Caco-2 (cell line): ENCODE results near the gene PLCXD1. TPM values are rescaled to one million over a fixed set of nuclear protein-coding genes. Genes with fewer than 3 reads are reported as not detected.

Experiments
- BruUV-seq: library from RNA; stranded (reverse); fragments of 400-500 nt; replicated peaks from 2 replicates; lab custom pipeline; 2021; lab: Mats Ljungman, UMichigan
- CTCF ChIA-PET: fragments of 300-600 bp; sonication (Branson Sonifier 250); formaldehyde crosslinking; loops from one replicate; lab custom pipeline; 2022; ENCODE audit warnings: antibody characterized with exemption; lab: Charles Lee
- POLR2A ChIA-PET: fragments of 300-600 bp; sonication (Branson Sonifier 250); formaldehyde crosslinking; loops from one replicate; lab custom pipeline; 2022; ENCODE audit warnings: antibody characterized with exemption; lab: Charles Lee
- DNase-seq, 2 experiments: peaks; one replicate each; pipeline versions ENCODE4 v3.0.0 to v3.0.0-alpha.2; 2020 to 2022
- H3K27me3 ChIP-seq: replicated peaks from 2 replicates; pipeline ENCODE4 v1.6.0; 2011; ENCODE audit warnings: low read length; ENCODE audit not compliant: control insufficient read depth, insufficient read depth
- H3K36me3 ChIP-seq: 2 replicates; pipeline ENCODE4 v1.5.1; 2011; ENCODE audit warnings: low read length; ENCODE audit not compliant: control insufficient read depth, insufficient read depth
- H3K4me1 ChIP-seq: fragments of 250-450 bp; sonication (Bioruptor Pico); 2 replicates; pipeline ENCODE4 v1.5.1; 2020; ENCODE audit warnings: mild to moderate bottlenecking
- H3K4me3 ChIP-seq: 2 replicates; pipeline ENCODE4 v1.5.1; 2011; ENCODE audit warnings: low read depth, mild to moderate bottlenecking, control low read depth, low read length
- H3K9me3 ChIP-seq: fragments of 250-450 bp; sonication (Bioruptor Pico); 2 replicates; pipeline ENCODE4 v1.5.1; 2020; ENCODE audit warnings: mild to moderate bottlenecking, moderate library complexity
- H3K27ac Mint-ChIP-seq: one replicate; pipeline ENCODE4 v1.8.0; 2022; ENCODE audit warnings: mixed read lengths; ENCODE audit not compliant: unreplicated experiment
- H3K27me3 Mint-ChIP-seq: one replicate; pipeline ENCODE4 v1.8.0; 2022; ENCODE audit warnings: mixed read lengths; ENCODE audit not compliant: insufficient read depth, unreplicated experiment
- H3K36me3 Mint-ChIP-seq: one replicate; pipeline ENCODE4 v1.8.0; 2022; ENCODE audit warnings: mild to moderate bottlenecking, mixed read lengths; ENCODE audit not compliant: insufficient read depth, unreplicated experiment
- H3K4me1 Mint-ChIP-seq: one replicate; pipeline ENCODE4 v1.8.0; 2022; ENCODE audit warnings: low read depth, mixed read lengths; ENCODE audit not compliant: unreplicated experiment
- H3K4me3 Mint-ChIP-seq: one replicate; pipeline ENCODE4 v1.8.0; 2022; ENCODE audit warnings: mild to moderate bottlenecking, moderate library complexity, mixed read lengths; ENCODE audit not compliant: unreplicated experiment
- H3K9me3 Mint-ChIP-seq: one replicate; pipeline ENCODE4 v1.8.0; 2022; ENCODE audit warnings: mixed read lengths; ENCODE audit not compliant: unreplicated experiment
- intact Hi-C: fragments of 100-400 bp; cut with micrococcal nuclease; formaldehyde crosslinking; loops from one replicate; pipeline ENCODE4 v1.10.0; 2022; ENCODE audit not compliant: unreplicated experiment
- total RNA-seq: library from RNA; stranded (reverse); gene quantifications from 2 replicates; pipeline ENCODE4 v1.2.3, GENCODE V29; 2022
- TF ChIP-seq, protein P1 (sequence below), 2 experiments: fragments of 200-600 bp in 1 of 2; IDR thresholded peaks; 1 replicate in 1 of 2; 2 replicates in 1 of 2; pipeline versions ENCODE4 v1.5.1 to v1.8.0; 2011 to 2022; ENCODE audit warnings: antibody characterized with exemption in 1 of 2, control low read depth in 1 of 2, inconsistent platforms in 1 of 2, low read depth in 1 of 2, low read length in 1 of 2, mild to moderate bottlenecking in 1 of 2, moderate library complexity in 1 of 2; ENCODE audit not compliant: insufficient read depth in 1 of 2, severe bottlenecking in 1 of 2, unreplicated experiment in 1 of 2

PLCXD1 gene
- total RNA-seq, 1 experiment from 2014 or later = 53.9 TPM

DNA sequence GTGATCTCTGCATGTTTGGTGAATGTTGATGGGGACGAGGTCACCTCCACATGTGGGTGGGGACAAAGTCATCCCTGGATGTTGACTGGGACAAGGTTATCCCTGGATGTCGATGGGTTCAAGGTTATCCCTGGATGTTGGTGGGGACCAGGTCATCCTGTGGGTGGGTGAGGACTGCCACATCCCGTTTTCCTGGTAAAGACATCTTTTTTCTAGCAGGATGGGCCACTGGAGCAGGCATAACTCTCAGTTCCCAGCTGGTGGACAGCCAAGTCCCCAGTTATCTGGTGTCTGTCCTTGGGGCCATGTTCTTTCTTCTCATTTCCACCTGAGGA is 28.3 kb upstream of the PLCXD1 start:
- Histone ChIP-seq H3K4me3 (no peak overlapping the region), H3K9me3 (no peaks in the 10 kb centered on the region), H3K27me3 (no peaks in the 10 kb centered on the region), H3K4me1 (no peaks in the 10 kb centered on the region), H3K36me3 (no peaks in the 10 kb centered on the region)
- H3K27ac Mint-ChIP-seq = no peak overlapping the region
- no peak for DNase-seq
- intact Hi-C loops = no loop called here
- no peak overlapping the region for H3K4me3 Mint-ChIP-seq
- POLR2A ChIA-PET = no interaction called here
- H3K9me3 Mint-ChIP-seq = peaks cover 11% of the 10 kb centered on the region
- no peaks in the 10 kb centered on the region for H3K4me1 Mint-ChIP-seq
- H3K36me3 Mint-ChIP-seq = no peaks in the 10 kb centered on the region
- CTCF ChIA-PET = no interaction called here
- no peaks in the 10 kb centered on the region for H3K27me3 Mint-ChIP-seq
- TF ChIP-seq, protein P1, sequence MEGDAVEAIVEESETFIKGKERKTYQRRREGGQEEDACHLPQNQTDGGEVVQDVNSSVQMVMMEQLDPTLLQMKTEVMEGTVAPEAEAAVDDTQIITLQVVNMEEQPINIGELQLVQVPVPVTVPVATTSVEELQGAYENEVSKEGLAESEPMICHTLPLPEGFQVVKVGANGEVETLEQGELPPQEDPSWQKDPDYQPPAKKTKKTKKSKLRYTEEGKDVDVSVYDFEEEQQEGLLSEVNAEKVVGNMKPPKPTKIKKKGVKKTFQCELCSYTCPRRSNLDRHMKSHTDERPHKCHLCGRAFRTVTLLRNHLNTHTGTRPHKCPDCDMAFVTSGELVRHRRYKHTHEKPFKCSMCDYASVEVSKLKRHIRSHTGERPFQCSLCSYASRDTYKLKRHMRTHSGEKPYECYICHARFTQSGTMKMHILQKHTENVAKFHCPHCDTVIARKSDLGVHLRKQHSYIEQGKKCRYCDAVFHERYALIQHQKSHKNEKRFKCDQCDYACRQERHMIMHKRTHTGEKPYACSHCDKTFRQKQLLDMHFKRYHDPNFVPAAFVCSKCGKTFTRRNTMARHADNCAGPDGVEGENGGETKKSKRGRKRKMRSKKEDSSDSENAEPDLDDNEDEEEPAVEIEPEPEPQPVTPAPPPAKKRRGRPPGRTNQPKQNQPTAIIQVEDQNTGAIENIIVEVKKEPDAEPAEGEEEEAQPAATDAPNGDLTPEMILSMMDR (IDR thresholded peaks at IDR 0.05; ENCODE audit: insufficient read depth in 1 of 2, low read depth in 1 of 2, low read length in 1 of 2, severe bottlenecking in 1 of 2, unreplicated experiment in 1 of 2) = no peak
- no TSS peak for BruUV-seq

DNA sequence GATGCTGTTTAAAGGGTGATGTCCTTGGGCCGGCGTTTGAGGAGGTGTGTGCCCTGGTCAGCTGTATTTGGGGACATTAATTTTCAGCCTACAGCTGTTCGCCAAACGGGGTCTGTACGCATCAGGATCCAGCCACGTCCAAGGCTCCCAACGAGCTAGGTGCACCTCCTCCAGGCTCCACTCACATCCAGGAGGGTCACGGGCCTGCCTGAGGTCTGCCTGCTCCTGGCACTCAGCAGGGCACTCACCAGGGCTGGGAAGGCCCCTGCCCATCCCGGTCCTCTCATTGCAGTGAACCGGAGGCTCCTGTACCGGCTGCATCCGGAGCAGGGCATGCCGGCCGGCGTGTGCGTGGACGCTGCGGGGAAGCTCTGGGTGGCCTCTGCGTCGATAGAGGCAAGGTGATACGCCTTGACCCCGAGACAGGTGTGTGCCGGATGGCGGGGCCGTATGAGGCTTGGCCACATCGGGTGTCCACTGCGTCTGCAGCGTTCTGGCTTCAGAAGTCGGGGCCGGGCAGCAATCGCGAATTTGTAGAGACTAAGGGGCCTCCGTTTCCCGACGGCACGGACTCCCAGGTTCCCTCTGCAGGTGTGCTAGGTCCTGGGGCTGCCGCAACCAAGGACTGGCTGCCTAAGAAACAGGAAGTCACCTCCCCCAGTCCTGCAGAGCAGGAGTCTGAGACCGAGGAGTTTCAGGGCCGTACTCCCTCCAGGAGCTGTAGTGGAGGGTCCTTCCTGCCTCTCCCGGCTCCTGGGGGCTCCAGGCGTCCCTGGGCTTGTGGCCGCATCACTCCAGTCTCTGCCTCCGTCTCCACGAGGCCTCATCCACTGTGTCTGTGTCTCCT is 27.5 kb upstream of the PLCXD1 start:
- H3K27ac Mint-ChIP-seq = no peak overlapping the region
- Histone ChIP-seq H3K27me3 (no peaks in the 10 kb centered on the region), H3K4me3 (no peak overlapping the region), H3K36me3 (no peaks in the 10 kb centered on the region), H3K4me1 (no peaks in the 10 kb centered on the region), H3K9me3 (no peaks in the 10 kb centered on the region)
- peaks cover 11% of the 10 kb centered on the region for H3K9me3 Mint-ChIP-seq
- no TSS peak for BruUV-seq
- H3K4me1 Mint-ChIP-seq = no peaks in the 10 kb centered on the region
- TF ChIP-seq, protein P1 (IDR thresholded peaks at IDR 0.05; ENCODE audit: insufficient read depth in 1 of 2, low read depth in 1 of 2, low read length in 1 of 2, severe bottlenecking in 1 of 2, unreplicated experiment in 1 of 2) = no peak
- H3K27me3 Mint-ChIP-seq = no peaks in the 10 kb centered on the region
- H3K4me3 Mint-ChIP-seq = no peak overlapping the region
- no peak for DNase-seq
- intact Hi-C loops = no loop called here
- no peaks in the 10 kb centered on the region for H3K36me3 Mint-ChIP-seq
- POLR2A ChIA-PET = no interaction called here
- CTCF ChIA-PET = no interaction called here

DNA sequence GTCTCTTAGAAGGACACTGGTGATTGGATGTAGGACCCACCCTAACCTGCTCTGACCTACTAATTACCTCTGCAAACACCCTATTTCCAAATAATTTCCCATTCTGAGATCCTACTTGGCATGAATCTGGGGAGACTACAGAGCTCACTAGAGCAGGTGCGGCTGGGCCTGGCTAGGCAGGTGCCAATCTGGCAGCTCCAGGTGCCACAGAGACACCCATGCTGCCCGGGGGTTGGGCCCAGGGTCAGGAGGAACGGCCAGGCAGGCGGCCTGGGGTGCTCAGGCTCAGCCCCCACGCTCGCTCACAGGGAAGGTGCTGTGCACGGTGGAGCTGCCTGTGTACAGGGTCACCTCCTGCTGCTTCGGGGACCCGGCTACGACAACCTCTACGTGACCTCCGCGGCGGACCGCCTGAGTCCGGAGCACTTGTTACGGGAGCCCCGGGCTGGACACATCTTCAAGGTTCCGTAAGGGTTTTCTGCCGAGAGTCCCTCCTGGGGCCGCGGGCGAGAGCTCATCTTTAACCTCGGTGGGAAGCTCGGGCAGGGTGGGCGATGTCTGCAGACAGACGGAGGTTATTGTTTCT is 26.5 kb upstream of the PLCXD1 start:
- Histone ChIP-seq H3K4me3 (no peak overlapping the region), H3K36me3 (no peaks in the 10 kb centered on the region), H3K4me1 (peaks cover 1% of the 10 kb centered on the region), H3K9me3 (no peaks in the 10 kb centered on the region), H3K27me3 (no peaks in the 10 kb centered on the region)
- TF ChIP-seq, protein P1 (IDR thresholded peaks at IDR 0.05; ENCODE audit: insufficient read depth in 1 of 2, low read depth in 1 of 2, low read length in 1 of 2, severe bottlenecking in 1 of 2, unreplicated experiment in 1 of 2) = no peak
- intact Hi-C loops = no loop called here
- Mint-ChIP-seq H3K27ac (no peak overlapping the region), H3K4me1 (peaks cover 2% of the 10 kb centered on the region), H3K9me3 (peaks cover 11% of the 10 kb centered on the region), H3K27me3 (no peaks in the 10 kb centered on the region), H3K4me3 (no peak overlapping the region), H3K36me3 (no peaks in the 10 kb centered on the region)
- BruUV-seq = no TSS peak
- DNase-seq = peak in 1 of 2 experiments; percentile 20
- CTCF ChIA-PET = no interaction called here
- POLR2A ChIA-PET = no interaction called here
